Calu3 (cell line): ENCODE results near the gene ATIC. TPM values are rescaled to one million over a fixed set of nuclear protein-coding genes. Genes with fewer than 3 reads are reported as not detected.
A peak's percentile ranks its signal among the peaks of the same experiment; 100 is the strongest.

Experiments
- BruUV-seq: library from RNA; stranded (reverse); fragments of 400-500 nt; replicated peaks from 2 replicates; lab custom pipeline; 2021; lab: Mats Ljungman, UMichigan
- CTCF ChIA-PET: fragments of 300-600 bp; sonication (Branson Sonifier 250); formaldehyde crosslinking; loops from one replicate; lab custom pipeline; 2022; ENCODE audit warnings: antibody characterized with exemption; lab: Charles Lee
- DNase-seq: peaks from one replicate; pipeline ENCODE4 v3.0.0; 2022
- H3K27ac Mint-ChIP-seq: one replicate; pipeline ENCODE4 v1.8.0; 2022; ENCODE audit warnings: mixed read lengths; ENCODE audit not compliant: unreplicated experiment
- H3K27me3 Mint-ChIP-seq: one replicate; pipeline ENCODE4 v1.8.0; 2022; ENCODE audit warnings: mixed read lengths; ENCODE audit not compliant: unreplicated experiment
- H3K36me3 Mint-ChIP-seq: one replicate; pipeline ENCODE4 v1.8.0; 2022; ENCODE audit warnings: mild to moderate bottlenecking, moderate library complexity, mixed read lengths; ENCODE audit not compliant: insufficient read depth, unreplicated experiment
- H3K4me1 Mint-ChIP-seq: one replicate; pipeline ENCODE4 v1.8.0; 2022; ENCODE audit warnings: mild to moderate bottlenecking, low read depth, mixed read lengths; ENCODE audit not compliant: unreplicated experiment
- H3K4me3 Mint-ChIP-seq: one replicate; pipeline ENCODE4 v1.8.0; 2022; ENCODE audit warnings: mild to moderate bottlenecking, low read depth, moderate library complexity, mixed read lengths; ENCODE audit not compliant: unreplicated experiment
- H3K9me3 Mint-ChIP-seq: one replicate; pipeline ENCODE4 v1.8.0; 2022; ENCODE audit warnings: low read depth, mixed read lengths; ENCODE audit not compliant: unreplicated experiment
- intact Hi-C: fragments of 100-400 bp; cut with micrococcal nuclease; formaldehyde crosslinking; loops from one replicate; pipeline ENCODE4 v1.10.0; 2022; ENCODE audit not compliant: unreplicated experiment
- total RNA-seq: library from RNA; stranded (reverse); gene quantifications from 2 replicates; pipeline ENCODE4 v1.2.3, GENCODE V29; 2022
- TF ChIP-seq, protein P1 (sequence below): fragments of 200-600 bp; IDR thresholded peaks from one replicate; pipeline ENCODE4 v1.8.0; 2022; ENCODE audit warnings: antibody characterized with exemption; ENCODE audit not compliant: unreplicated experiment

ATIC gene
- total RNA-seq, 1 experiment from 2014 or later: 219 TPM

DNA sequence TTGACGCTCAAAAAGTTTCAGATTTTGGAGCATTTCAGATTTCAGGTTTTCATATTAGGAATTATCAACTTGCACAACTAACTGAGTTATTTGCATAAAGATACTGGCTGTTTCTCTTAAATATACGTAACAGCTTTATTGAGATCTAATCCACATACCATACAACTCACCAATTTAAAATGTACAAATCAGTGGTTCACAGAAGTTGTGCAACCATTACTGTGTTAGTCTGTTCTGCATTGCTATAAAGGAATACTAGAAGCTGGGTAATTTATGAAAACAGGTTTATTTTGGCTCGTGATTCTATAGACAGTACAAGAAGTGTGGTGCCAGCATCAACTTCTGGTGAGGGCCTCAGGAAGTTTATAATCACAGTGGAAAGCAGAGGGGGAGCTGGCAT lies 8.2 kb downstream of the ATIC start:
- CTCF ChIA-PET: interaction anchor here (0.6 to 0.8 kb wide), 2 partner anchors 15 to 131 kb away, joined by 3 to 8 read pairs; no protein-coding TSS in a partner anchor
- Mint-ChIP-seq H3K9me3 (peaks cover 2% of the 10 kb centered on the region), H3K27me3 (no peaks in the 10 kb centered on the region), H3K4me1 (peaks cover 4% of the 10 kb centered on the region), H3K4me3 (no peak overlapping the region), H3K27ac (no peak overlapping the region), H3K36me3 (peaks cover 87% of the 10 kb centered on the region)
- TF ChIP-seq, protein P1, sequence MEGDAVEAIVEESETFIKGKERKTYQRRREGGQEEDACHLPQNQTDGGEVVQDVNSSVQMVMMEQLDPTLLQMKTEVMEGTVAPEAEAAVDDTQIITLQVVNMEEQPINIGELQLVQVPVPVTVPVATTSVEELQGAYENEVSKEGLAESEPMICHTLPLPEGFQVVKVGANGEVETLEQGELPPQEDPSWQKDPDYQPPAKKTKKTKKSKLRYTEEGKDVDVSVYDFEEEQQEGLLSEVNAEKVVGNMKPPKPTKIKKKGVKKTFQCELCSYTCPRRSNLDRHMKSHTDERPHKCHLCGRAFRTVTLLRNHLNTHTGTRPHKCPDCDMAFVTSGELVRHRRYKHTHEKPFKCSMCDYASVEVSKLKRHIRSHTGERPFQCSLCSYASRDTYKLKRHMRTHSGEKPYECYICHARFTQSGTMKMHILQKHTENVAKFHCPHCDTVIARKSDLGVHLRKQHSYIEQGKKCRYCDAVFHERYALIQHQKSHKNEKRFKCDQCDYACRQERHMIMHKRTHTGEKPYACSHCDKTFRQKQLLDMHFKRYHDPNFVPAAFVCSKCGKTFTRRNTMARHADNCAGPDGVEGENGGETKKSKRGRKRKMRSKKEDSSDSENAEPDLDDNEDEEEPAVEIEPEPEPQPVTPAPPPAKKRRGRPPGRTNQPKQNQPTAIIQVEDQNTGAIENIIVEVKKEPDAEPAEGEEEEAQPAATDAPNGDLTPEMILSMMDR: no peak
- intact Hi-C loops: no loop called here
- no peak for DNase-seq
- BruUV-seq: no TSS peak

DNA sequence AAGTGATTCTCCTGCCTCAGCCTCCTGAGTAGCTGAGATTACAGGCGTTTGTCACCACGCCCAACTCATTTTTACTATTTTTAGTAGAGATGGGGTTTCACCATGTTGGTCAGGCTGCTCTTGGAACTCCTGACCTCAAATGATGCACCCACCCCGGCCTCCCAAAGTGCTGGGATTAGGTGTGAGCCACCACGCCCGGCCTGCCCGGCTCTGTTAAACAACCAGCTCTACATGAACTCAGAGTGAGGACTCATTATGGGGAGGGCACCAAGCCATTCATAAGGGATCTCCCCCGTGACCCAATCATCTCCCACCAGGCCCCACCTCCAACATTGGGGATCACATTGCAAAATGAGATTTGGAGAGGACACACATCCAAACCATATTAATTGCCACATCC lies 8.8 kb downstream of the ATIC start:
- peaks cover 2% of the 10 kb centered on the region for H3K9me3 Mint-ChIP-seq
- no peak overlapping the region for H3K4me3 Mint-ChIP-seq
- H3K36me3 Mint-ChIP-seq: peaks cover 88% of the 10 kb centered on the region
- no peaks in the 10 kb centered on the region for H3K4me1 Mint-ChIP-seq
- CTCF ChIA-PET: interaction anchor here (0.6 to 0.8 kb wide), 2 partner anchors 15 to 132 kb away, joined by 3 to 8 read pairs; no protein-coding TSS in a partner anchor
- no TSS peak for BruUV-seq
- H3K27me3 Mint-ChIP-seq: no peaks in the 10 kb centered on the region
- intact Hi-C loops: no loop called here
- no peak for DNase-seq
- TF ChIP-seq, protein P1: no peak
- no peak overlapping the region for H3K27ac Mint-ChIP-seq

DNA sequence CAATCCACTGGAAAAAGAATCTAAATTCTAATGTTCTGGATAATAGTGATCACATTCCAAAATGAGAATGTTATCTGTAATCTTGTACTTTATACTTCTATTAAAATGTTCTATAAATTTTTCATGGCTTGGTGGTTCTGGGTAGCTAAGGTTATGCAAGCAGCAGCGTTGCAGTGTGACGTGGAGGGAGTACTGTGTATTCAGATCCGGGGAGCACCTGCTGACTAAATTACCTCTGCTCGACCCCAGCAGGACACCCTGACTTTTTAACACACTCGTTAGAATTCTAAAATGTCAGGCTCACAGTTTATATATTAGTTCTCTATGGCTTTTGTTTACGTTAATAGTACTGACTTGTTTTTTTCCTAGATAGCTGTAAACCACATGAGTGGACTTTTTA lies 13.0 kb downstream of the ATIC start:
- Mint-ChIP-seq H3K27ac (peak overlapping the region; percentile 35), H3K36me3 (peaks cover 88% of the 10 kb centered on the region), H3K27me3 (no peaks in the 10 kb centered on the region), H3K4me1 (peaks cover 19% of the 10 kb centered on the region), H3K4me3 (no peak overlapping the region), H3K9me3 (peaks cover 2% of the 10 kb centered on the region)
- no peak for DNase-seq
- TF ChIP-seq, protein P1: no peak
- BruUV-seq: no TSS peak
- intact Hi-C loops: no loop called here
- CTCF ChIA-PET: no interaction called here

DNA sequence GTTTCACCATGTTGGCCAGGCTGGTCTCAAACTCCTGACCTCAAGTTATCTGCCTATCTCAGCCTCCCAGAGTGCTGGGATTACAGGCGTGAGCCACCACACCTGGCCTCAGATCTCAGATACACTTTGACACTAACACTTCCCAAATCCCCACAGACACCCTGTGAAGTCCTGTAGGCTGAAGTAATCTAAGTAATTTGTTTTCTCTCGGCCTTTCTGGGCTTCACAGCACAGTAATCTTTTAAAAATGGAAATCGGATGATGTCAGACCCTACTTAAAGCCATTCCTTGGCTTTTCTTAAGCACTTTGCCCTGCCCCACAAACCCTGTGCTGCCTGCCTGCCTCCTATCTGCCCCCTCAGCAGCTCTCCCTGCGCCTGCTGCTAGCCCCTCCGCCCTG lies 16.2 kb downstream of the ATIC start:
- no TSS peak for BruUV-seq
- H3K9me3 Mint-ChIP-seq: no peaks in the 10 kb centered on the region
- TF ChIP-seq, protein P1: no peak
- H3K4me3 Mint-ChIP-seq: no peak overlapping the region
- CTCF ChIA-PET: interaction anchor here (0.7 kb wide), 1 partner anchor 605 kb away, joined by 4 read pairs; no protein-coding TSS in a partner anchor
- no peak for DNase-seq
- H3K27me3 Mint-ChIP-seq: no peaks in the 10 kb centered on the region
- H3K36me3 Mint-ChIP-seq: peaks cover 84% of the 10 kb centered on the region
- H3K27ac Mint-ChIP-seq: peak overlapping the region; percentile 30
- H3K4me1 Mint-ChIP-seq: peaks cover 19% of the 10 kb centered on the region
- intact Hi-C loops: no loop called here
